GM19395 (cell line): ENCODE data around the gene TERC.

Experiments
- ATAC-seq: cut with Tn5 transposase; IDR thresholded peaks from one replicate; pipeline ENCODE4 v1.9.1; 2021; ENCODE audit warnings: mild to moderate bottlenecking, moderate library complexity; ENCODE audit not compliant: unreplicated experiment

The TERC gene

GRCh38 chr3:169764882-169765612 is at the start of gene TERC:
Gene TERC, minus strand, starts transcription at chr3:169765060.
- ATAC-seq, result peak; percentile 79

- peak; percentile 90 for ATAC-seq
Observed at GRCh38 chr3:169813757-169814517, 49.1 kb upstream of the TERC start.

GRCh38 chr3:169813278-169813677 is 48.4 kb upstream of the TERC start:
- no peak for ATAC-seq

- peak; percentile 64 for ATAC-seq
Observed at GRCh38 chr3:169812332-169813235, 47.7 kb upstream of the TERC start, which contains the start of the genes LRRC34 and LRRIQ4. Gene LRRC34, minus strand, starts transcription at chr3:169812904. Its CDS starts 356 bp downstream, at chr3:169812548. Gene LRRIQ4, plus strand, starts transcription at chr3:169812870. Its CDS starts 9,052 bp downstream, at chr3:169821922.

GRCh38 chr3:169811631-169812331 is 46.9 kb upstream of the TERC start:
- ATAC-seq, result no peak

GRCh38 chr3:169809230-169809795 is 44.5 kb upstream of the TERC start:
- ATAC-seq, result no peak

GRCh38 chr3:169804681-169805080 is 39.8 kb upstream of the TERC start:
- ATAC-seq, result no peak

- no peak for ATAC-seq
Observed at GRCh38 chr3:169792359-169792758, 27.5 kb upstream of the TERC start.

- no peak for ATAC-seq
Observed at GRCh38 chr3:169790687-169791429, 26.0 kb upstream of the TERC start.

GRCh38 chr3:169790219-169790618 is 25.4 kb upstream of the TERC start:
- ATAC-seq, result no peak

GRCh38 chr3:169787791-169788190 is 22.9 kb upstream of the TERC start:
- no peak for ATAC-seq

GRCh38 chr3:169787120-169787519 is 22.3 kb upstream of the TERC start:
- no peak for ATAC-seq

GRCh38 chr3:169781209-169781855 is 16.5 kb upstream of the TERC start:
- no peak for ATAC-seq

- ATAC-seq, result no peak
Observed at GRCh38 chr3:169780742-169781141, 15.9 kb upstream of the TERC start.

- ATAC-seq, result no peak
Observed at GRCh38 chr3:169777822-169778221, 13.0 kb upstream of the TERC start.

- ATAC-seq, result no peak
Observed at GRCh38 chr3:169774186-169774585, 9.3 kb upstream of the TERC start.

GRCh38 chr3:169772897-169773816 is 8.3 kb upstream of the TERC start, which contains the start of gene MYNN:
Gene MYNN, plus strand, starts transcription at chr3:169773396. Its CDS starts 900 bp downstream, at chr3:169774296.
- peak; percentile 85 for ATAC-seq
